Dedifferentiated amniotic fluid mesenchymal stem cell (primary cell): ENCODE measurements around the gene SNX27.
"Not testable (repeated sequence)": the region's sequence is repeated elsewhere in the genome, so short reads cannot be mapped to it uniquely, and the experiment has no call there.

ENCODE experiments used
- DNase-seq: peaks from one replicate; pipeline ENCODE4 v3.0.0-alpha.2; 2016; ENCODE audit errors: extremely low spot score

The SNX27 gene

GRCh38 chr1:151721788-151722510 is 110.1 kb downstream of the SNX27 start:
- no peak for DNase-seq

GRCh38 chr1:151723726-151724370 is 112.0 kb downstream of the SNX27 start:
- DNase-seq, result no peak

GRCh38 chr1:151728151-151729054 is 116.6 kb downstream of the SNX27 start:
- DNase-seq, result no peak

DNA sequence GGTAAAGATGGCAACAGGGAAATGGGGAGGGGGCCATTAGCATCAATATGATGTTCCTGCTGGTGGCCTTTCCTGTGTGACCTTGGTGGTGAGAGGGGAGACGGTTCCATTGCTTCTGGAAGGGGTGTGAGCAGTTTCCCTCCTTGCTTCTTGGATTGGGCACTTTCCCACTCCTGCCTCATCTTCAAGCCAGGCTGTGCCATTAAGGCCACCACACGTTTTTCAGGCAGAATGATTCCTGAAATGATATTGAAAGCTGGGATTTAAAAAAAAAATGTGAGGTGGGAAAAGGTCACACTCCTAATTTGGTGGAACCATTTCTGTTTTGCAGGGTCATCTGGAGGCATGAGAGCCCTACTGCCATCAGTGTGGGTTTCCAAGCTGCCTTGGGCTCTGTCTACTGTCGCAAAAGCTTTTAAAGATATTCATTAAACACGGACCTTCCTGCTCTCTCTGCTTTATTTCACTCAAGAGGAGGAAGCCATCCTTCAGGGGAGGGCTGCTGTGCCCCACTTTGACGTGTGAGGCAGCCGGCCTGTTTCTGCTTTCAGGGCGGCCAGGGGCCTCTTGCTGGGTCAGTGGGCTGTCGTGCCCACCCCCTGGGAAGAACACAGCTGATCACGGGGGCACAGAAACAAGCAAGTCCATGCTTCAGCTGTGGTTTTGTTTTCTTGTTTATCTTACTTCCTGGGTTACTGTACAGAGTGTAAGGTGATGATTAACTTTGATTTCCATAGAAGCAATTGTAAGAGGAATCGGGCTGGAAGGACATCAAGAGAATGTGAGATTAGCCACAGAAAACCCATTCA is 117.5 kb downstream of the SNX27 start:
- no peak for DNase-seq

DNA sequence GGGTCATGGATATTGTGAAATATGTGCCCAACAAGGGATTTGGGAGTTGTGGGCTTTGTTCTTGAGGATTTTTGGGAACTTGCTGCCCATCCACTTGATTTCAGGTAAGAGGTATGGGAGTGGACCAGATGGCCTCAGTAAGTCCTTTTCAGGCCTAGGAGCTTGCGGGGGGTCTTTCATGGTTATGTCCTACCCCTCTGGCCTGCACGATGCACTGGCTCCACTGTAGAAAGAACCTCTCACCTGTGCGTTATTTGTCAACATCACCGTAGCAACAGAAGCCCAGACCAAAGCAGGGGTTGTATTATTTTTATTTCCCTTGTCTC is 118.1 kb downstream of the SNX27 start:
- no peak for DNase-seq

DNA sequence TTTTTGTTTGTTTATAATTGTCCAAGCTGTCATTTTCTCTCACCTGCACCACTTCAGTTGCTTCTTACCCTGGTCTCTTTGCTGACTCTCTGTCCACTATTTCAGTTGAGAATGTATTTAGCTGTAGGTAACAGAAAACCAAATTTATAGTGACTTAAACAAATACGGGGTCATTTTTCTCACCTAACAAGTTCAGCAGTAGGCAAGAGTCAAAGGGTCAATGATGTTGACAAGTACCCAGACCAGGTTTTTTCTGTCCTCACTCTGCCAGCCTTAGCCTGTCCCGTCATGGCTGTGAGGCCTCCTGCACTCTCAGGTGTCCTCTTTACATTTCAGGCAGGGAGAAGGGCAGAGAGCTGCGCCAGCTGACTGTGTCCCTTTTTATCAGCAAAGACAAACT is 121.3 kb downstream of the SNX27 start:
- DNase-seq, result no peak

DNA sequence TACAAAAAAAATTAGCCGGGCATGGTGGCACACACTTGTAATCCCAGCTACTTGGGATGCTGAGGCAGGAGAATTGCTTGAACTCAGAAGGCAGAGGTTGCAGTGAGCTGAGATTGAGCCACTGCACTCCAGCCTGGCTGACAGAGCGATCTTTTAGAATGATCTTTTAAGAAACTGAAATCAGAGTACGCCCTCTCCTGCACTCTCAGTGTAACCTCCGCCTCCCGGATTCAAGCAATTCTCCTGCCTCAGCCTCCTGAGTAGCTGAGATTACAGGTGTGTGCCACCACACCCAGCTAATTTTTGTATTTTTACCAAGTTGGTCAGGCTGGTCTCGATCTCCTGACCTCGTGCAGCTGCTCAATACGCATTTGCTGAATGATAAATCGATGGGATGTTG is 122.1 kb downstream of the SNX27 start:
- not testable (repeated sequence) for DNase-seq

GRCh38 chr1:151737026-151737425 is 125.2 kb downstream of the SNX27 start:
- no peak for DNase-seq

- DNase-seq, result no peak
Measured at GRCh38 chr1:151737479-151737878, 125.6 kb downstream of the SNX27 start.

DNA sequence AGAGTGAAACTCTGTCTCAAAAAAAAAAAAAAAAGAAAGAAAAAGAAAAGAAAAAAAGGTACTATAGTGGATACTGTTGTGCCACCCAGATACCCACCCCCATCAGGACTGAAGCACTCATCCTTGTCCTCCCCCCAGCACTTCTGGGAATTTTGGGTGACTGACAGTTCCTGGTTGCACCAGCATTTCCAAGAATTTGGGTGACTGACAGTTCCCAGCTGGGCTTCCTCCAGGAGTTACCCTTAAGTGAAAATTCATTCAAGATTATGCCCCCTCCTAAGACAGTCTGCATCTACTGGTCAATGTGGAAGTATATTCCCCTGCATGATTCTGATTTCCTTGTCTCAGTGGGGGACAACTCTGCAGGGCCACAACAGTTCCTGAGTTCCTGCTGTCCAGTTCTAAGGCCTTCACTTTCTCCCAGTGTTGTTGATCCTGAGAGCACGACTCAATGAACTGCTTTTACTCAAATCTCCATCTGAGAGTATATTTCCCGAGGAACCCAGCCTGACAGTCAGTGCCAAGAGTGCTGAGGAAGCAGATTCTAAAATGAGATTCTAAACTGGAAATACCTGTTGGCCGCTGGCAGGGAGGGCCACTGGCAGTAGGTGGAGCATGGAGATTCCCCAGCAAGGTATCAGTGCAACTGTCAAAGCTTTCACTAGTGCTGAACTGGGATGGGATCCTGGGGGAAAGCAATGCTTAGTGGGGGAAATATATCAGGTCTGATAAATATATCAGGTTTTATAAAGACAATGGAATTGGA is 127.9 kb downstream of the SNX27 start:
- DNase-seq, result no peak

DNA sequence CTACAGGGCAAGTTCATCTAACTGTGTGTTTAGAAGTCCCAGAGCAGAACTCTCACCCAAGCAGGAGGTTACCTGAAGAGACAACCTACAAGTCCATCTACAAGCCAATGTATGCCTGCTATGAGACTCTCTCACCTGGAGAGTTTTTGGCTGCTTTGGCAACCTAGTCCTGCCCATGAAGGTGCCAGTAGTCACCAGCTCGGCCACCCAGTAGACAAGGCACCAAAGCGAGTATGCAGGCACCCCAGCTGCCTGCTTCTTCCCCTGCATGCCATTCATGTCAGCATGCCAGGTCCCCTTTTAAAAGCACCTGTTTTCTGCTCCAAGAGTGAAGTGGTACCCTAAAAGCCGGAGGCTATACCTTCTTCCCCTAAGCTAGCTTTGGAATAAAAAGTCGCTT is 129.7 kb downstream of the SNX27 start:
- no peak for DNase-seq
